GOT3 (cell line): Measurements from ENCODE around the gene ZP4.

ENCODE experiments used
- DNase-seq: peaks from one replicate; lab custom pipeline; 2025; ENCODE audit warnings: mixed read lengths; lab: John Stamatoyannopoulos, UW

The ZP4 gene

DNA sequence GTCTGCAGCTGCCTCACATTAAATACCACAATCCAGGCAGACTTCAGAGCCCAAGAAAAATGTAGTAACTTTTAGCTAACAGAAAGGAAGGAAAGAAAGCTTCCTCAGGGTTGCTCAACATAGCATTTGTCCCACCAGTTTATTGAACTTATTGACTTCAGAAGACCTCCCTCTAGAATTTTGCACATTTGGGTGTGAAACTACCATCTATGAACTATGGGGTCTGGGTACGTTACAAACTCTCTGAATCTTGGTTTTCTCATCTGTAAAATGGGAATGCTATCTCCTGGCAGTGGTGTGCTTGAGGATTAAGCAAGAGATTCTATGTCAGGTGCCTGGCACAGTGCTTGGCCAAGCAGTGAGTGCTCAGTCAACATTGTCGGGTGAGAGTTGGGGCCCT is at the start of gene ZP4:
ZP4 (minus strand) TSS at position 101 of the 400 bp plus-strand sequence. CDS start 287 bp downstream, outside the sequence.
- DNase-seq = no peak

DNA sequence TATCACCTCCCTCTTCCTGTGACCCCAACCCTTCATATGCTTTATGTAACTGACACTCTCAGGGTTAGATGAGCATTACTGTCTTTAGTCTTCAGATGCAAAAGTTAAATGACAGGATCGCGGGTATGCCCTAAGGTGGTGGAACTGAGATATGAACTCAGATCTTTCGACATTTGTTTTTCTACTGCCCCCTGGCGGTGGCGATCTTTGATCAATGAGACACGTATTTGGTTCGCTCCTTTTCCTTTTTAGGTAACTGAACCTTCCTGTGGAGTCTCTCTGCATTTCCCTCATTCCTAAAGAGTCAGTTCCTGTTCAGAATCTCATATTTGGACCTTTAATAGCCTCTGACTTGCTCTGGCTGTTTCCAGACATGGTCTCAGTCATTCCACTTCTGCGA is 47.8 kb upstream of the ZP4 start:
- DNase-seq = no peak

GRCh38 chr1:237938068-237938467 is 47.3 kb upstream of the ZP4 start:
- DNase-seq = no peak

DNA sequence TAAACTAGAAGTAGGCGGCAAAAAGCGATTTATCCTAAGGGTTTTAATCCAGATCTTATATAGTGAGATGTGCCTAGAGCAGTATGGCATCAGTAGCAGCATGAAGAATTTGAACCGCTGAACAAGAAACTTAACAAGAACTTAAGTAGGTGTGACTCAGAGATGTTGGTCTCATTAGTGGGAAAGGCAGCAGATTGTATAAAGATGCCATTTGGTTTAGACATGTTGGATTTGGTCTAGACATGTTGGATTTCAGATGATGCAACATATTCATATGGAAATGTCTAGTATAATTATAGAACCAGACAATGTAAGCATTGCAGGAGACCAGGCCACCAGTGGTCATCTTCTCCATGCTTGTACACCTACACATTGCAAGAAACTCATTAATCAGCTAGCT is 42.1 kb upstream of the ZP4 start:
- no peak for DNase-seq

- DNase-seq = no peak
Observed at GRCh38 chr1:237931581-237931980, 40.9 kb upstream of the ZP4 start.

DNA sequence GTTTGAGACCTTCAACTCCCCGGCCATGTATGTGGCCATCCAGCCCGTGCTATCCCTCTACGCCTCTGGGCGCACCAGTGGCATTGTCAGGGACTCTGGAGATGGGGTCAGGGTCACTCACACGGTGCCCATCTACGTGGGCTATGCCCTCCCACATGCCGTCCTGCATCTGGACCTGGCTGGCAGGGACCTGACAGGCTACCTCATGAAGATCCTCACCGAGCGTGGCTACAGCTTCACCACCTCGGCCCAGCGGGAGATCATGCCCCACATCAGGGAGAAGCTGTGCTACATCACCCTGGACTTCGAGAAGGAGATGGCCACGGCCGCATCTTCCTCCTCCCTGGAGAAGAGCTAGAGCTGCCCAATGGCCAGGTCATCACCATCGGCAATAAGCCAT is 36.5 kb upstream of the ZP4 start:
- DNase-seq = no peak

GRCh38 chr1:237921306-237921705 is 30.6 kb upstream of the ZP4 start:
- DNase-seq = no peak

GRCh38 chr1:237913345-237913744 is 22.6 kb upstream of the ZP4 start:
- no peak for DNase-seq

DNA sequence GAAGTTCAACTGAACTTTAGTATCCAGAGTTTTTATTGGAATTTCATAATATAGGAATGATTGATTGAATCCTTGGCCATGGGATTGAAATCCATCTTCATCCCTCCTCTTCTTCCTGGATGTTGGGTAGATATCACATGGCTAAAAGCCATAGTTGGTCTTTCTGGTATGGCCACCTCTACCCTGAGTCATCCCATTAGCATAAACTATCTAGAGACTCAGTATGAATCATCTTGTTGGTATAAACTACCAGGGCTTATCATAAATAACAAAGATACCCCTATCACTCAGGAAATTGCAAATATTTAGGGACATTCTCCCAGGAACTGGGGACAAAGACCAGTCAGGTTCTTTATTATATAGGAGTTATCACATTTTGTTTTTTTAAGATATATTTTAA is 21.2 kb upstream of the ZP4 start:
- DNase-seq = no peak

- no peak for DNase-seq
Observed at GRCh38 chr1:237910834-237911233, 20.1 kb upstream of the ZP4 start.

- DNase-seq = no peak
Observed at GRCh38 chr1:237903961-237904360, 13.2 kb upstream of the ZP4 start.

- DNase-seq = no peak
Observed at GRCh38 chr1:237902960-237903743, 12.4 kb upstream of the ZP4 start.

GRCh38 chr1:237901299-237901934 is 10.7 kb upstream of the ZP4 start:
- no peak for DNase-seq

GRCh38 chr1:237895630-237896029 is 4.9 kb upstream of the ZP4 start:
- DNase-seq = no peak

GRCh38 chr1:237894131-237894530 is 3.4 kb upstream of the ZP4 start:
- DNase-seq = no peak

DNA sequence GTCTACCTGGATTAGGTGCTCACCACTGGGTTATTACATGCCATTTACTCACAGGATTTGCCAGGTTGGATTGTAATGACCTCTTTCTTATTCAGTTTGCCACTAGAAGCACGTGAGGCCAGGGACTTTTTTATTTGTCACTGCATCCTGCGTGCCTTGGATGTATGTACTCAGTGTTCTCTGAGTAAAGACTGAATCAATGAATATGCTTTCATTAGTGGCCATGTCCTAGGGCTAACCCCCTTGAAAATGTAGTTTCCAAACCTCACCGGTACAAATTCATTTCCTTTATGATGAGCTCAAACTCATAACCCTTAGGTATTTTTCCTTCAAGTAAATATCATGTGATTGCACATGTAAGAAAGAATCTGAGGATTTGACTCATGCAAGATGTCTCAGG is 1.3 kb upstream of the ZP4 start:
- no peak for DNase-seq

DNA sequence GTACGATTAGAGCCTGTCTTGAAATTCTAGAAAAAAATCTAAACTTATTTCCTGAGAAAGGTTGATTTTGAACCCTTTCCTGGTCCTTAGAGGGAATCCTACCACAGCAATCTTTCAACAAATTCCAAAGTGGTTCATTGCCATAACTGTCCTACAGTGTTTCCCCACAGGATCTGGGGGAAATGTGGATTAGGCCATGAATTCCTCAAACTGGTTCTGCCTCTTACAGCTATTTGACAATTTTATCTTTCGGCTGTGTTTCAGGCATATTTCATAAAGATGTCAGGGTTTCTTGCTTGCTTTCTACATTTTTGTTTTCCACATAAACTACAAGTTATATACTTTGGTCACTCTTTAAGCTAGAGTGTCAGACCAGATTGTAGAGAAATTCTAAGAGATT is 544 bp upstream of the ZP4 start:
- no peak for DNase-seq

- DNase-seq = no peak
Observed at GRCh38 chr1:237890416-237890815, 306 bp downstream of the ZP4 start.

GRCh38 chr1:237888143-237888542 is 2.6 kb downstream of the ZP4 start:
- no peak for DNase-seq

GRCh38 chr1:237887542-237887941 is 3.2 kb downstream of the ZP4 start:
- DNase-seq = no peak

- DNase-seq = no peak
Observed at GRCh38 chr1:237884237-237884636, 6.5 kb downstream of the ZP4 start.

DNA sequence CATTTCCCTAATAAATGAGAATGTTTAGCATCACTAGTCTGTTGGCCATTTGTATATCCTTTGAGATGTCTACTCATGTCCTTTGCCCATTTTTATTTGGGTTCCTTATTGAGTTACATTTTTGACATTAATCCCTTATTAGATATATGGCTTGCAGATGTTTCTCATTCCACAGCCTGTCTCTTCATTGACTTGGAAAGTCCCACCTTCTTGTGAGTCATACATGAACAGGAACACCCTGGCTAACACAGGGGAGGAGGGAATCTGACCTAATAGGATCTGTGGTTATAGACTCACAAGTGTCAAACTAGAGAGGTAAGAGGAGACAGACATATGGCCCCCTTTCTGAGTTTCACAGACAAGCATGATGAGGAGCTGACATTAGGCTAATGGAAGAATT is 11.5 kb downstream of the ZP4 start:
- DNase-seq = no peak

GRCh38 chr1:237878406-237878805 is 12.3 kb downstream of the ZP4 start:
- DNase-seq = no peak

GRCh38 chr1:237877631-237878030 is 13.1 kb downstream of the ZP4 start:
- no peak for DNase-seq
